ENCODE results near the gene TVP23A. TPM values are rescaled to one million over a fixed set of nuclear protein-coding genes. Genes with fewer than 3 reads are reported as not detected.

TVP23A gene
- total and polyA plus RNA-seq, 2 donors (not counting 1 experiment from before 2014, with no cell fraction given), result 0.37 to 3.2 TPM

DNA sequence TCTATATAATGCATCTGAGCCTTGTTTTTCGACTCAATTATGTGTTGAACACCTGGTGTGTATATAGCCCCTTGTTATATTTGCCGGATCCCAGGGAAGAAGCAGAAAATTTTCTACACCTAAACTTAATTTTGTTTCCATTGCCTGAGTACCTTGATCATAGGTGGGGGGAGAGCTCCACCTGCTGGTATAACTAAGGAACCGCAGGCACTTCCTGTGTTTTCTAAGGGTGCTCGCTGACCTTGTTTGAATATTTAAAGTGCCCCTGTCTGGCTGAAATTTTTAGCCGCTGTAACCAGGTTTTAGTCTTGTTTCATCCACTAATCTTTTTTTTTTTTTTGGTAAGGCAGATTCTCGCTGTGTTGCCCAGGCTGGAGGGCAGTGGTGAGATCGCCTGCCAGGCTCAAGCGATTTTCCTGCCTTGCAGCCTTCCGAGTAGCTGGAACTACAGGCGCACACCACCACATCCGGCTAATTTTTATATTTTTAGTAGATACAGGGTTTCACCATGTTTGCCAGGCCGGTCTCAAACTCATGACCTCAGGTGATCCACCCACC lies 81.4 kb downstream of the TVP23A start:
- peak overlapping the region; percentile 63 to 70 for H3K27ac ChIP-seq (ENCODE audit: low read length in 2 of 2)
- TF ChIP-seq CTCF (IDR thresholded peaks at IDR 0.05) (peak; percentile 96), EZH2 (IDR thresholded peaks at IDR 0.05; ENCODE audit: borderline replicate concordance, insufficient read depth, low read depth, low read length, poor library complexity, severe bottlenecking) (no peak)
- H3K36me3 ChIP-seq (replicated peaks in 1 of 2; ENCODE audit: control extremely low read depth in 1 of 2, control insufficient read depth in 1 of 2, extremely low read depth in 1 of 2, insufficient read depth in 2 of 2, low read length in 1 of 2), result no peaks in the 10 kb centered on the region
- H3K4me3 ChIP-seq (ENCODE audit: control extremely low read depth in 1 of 5, extremely low read depth in 1 of 5, insufficient read depth in 1 of 5, low read depth in 2 of 5, low read length in 4 of 5), result peak overlapping the region in 4 of 5 experiments; percentile 29 to 68 (median 46)
- H3K4me1 ChIP-seq (ENCODE audit: control insufficient read depth in 2 of 2, insufficient read depth in 2 of 2, low read length in 2 of 2), result peaks cover 23 to 29% of the 10 kb centered on the region in 2 donors
- H3K9ac ChIP-seq (ENCODE audit: low read length), result peak overlapping the region; percentile 60
- H3K4me1 Mint-ChIP-seq, result peaks cover 44% of the 10 kb centered on the region
- peak overlapping the region; percentile 68 for H3K4me2 ChIP-seq (replicated peaks; ENCODE audit: low read depth, low read length, poor library complexity, severe bottlenecking)
- H3K27me3 ChIP-seq (replicated peaks in 1 of 4; ENCODE audit: control extremely low read depth in 1 of 4, control insufficient read depth in 3 of 4, insufficient read depth in 4 of 4, low read length in 3 of 4), result no peaks in the 10 kb centered on the region
- H3K9me3 ChIP-seq (ENCODE audit: control extremely low read depth in 1 of 3, control insufficient read depth in 2 of 3, insufficient read depth in 1 of 3, low read length in 2 of 3), result no peaks in the 10 kb centered on the region
- peak overlapping the region; percentile 85 for H3K27ac Mint-ChIP-seq
- ChIA-PET POLR2A (interaction anchor here (0.7 to 1.2 kb wide), 5 partner anchors 140 to 1645 kb away, joined by 3 to 6 read pairs (median 4); partner anchors contain the start of gene CIITA), CTCF (interaction anchor here (0.6 to 7.2 kb wide), 38 partner anchors 18 to 1603 kb away, joined by 3 to 203 read pairs (median 5); partner anchors contain the start of genes CIITA and DEXI)
- peak overlapping the region; percentile 74 for H2AFZ ChIP-seq (ENCODE audit: insufficient read depth, low read depth, low read length, poor library complexity, severe bottlenecking)
- peaks cover 2% of the 10 kb centered on the region for H3K9me3 Mint-ChIP-seq (ENCODE audit: insufficient read depth)
- no peaks in the 10 kb centered on the region for H4K20me1 ChIP-seq (ENCODE audit: control insufficient read depth, insufficient read depth, low read length, poor library complexity, severe bottlenecking)
- 0% methylated on average over 2 of the region's 12 CpGs for WGBS (ENCODE audit: insufficient coverage)
- intact Hi-C loops (cut with micrococcal nuclease), result loop anchor here (1.0 to 5.0 kb wide), 4 partner anchors 223 to 480 kb away; partner anchors contain the start of gene ATF7IP2
- H3K4me3 Mint-ChIP-seq, result peak overlapping the region; percentile 80
- peak; percentile 87 for DNase-seq
- H3K27me3 Mint-ChIP-seq, result no peaks in the 10 kb centered on the region
- H3K79me2 ChIP-seq (ENCODE audit: control insufficient read depth, insufficient read depth, low read length), result peaks cover 23% of the 10 kb centered on the region
- ATAC-seq (ENCODE audit: low read depth), result peak; percentile 84

DNA sequence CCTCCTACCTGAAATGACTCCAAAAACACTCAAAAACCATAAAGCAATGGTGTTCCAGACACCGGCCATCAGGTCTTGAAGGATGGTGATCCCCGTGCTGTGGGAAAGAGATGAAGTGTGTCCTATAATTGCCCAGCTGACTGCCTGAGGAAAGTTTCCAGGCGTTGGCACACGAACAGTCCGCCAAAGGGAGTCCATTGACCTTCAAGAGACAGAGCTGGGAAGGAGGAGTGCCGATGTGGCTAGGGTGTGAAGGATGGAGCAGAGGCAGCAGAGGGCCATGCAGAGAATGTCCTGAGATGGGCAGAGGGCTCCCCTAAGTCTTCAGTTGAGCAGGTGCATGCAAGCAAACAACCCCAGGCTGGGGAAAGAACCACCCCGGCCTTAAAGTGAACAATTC lies 86.8 kb downstream of the TVP23A start:
- no peak overlapping the region for H3K4me3 ChIP-seq (ENCODE audit: control extremely low read depth in 1 of 5, extremely low read depth in 1 of 5, insufficient read depth in 1 of 5, low read depth in 2 of 5, low read length in 4 of 5)
- H3K9me3 Mint-ChIP-seq (ENCODE audit: insufficient read depth), result peaks cover 2% of the 10 kb centered on the region
- intact Hi-C loops (cut with micrococcal nuclease), result no loop called here
- H3K27ac ChIP-seq (ENCODE audit: low read length in 2 of 2), result no peak overlapping the region
- ChIA-PET POLR2A (interaction anchor here (0.6 kb wide), 1 partner anchor 89 kb away, joined by 3 read pairs; no protein-coding TSS in a partner anchor), CTCF (interaction anchor here (0.8 to 2.4 kb wide), 5 partner anchors 201 to 227 kb away, joined by 3 to 38 read pairs (median 6); no protein-coding TSS in a partner anchor)
- H3K9ac ChIP-seq (ENCODE audit: low read length), result no peak overlapping the region
- no peaks in the 10 kb centered on the region for H3K4me1 Mint-ChIP-seq
- H3K79me2 ChIP-seq (ENCODE audit: control insufficient read depth, insufficient read depth, low read length), result no peaks in the 10 kb centered on the region
- H4K20me1 ChIP-seq (ENCODE audit: control insufficient read depth, insufficient read depth, low read length, poor library complexity, severe bottlenecking), result no peaks in the 10 kb centered on the region
- no peaks in the 10 kb centered on the region for H3K9me3 ChIP-seq (ENCODE audit: control extremely low read depth in 1 of 3, control insufficient read depth in 2 of 3, insufficient read depth in 1 of 3, low read length in 2 of 3)
- no peak overlapping the region for H3K4me3 Mint-ChIP-seq
- whole genome bisulfite sequencing (ENCODE audit: insufficient coverage), result 98% methylated on average over 6 of the region's 7 CpGs
- H3K27me3 ChIP-seq (replicated peaks in 1 of 4; ENCODE audit: control extremely low read depth in 1 of 4, control insufficient read depth in 3 of 4, insufficient read depth in 4 of 4, low read length in 3 of 4), result no peaks in the 10 kb centered on the region
- ATAC-seq (ENCODE audit: low read depth) (no peak), DNase-seq (no peak)
- TF ChIP-seq EZH2 (IDR thresholded peaks at IDR 0.05; ENCODE audit: borderline replicate concordance, insufficient read depth, low read depth, low read length, poor library complexity, severe bottlenecking), result no peak
- no peak for TF ChIP-seq CTCF (IDR thresholded peaks at IDR 0.05)
- H3K27me3 Mint-ChIP-seq, result no peaks in the 10 kb centered on the region
- no peak overlapping the region for H3K27ac Mint-ChIP-seq
- no peak overlapping the region for H3K4me2 ChIP-seq (replicated peaks; ENCODE audit: low read depth, low read length, poor library complexity, severe bottlenecking)
- H3K4me1 ChIP-seq (ENCODE audit: control insufficient read depth in 2 of 2, insufficient read depth in 2 of 2, low read length in 2 of 2), result no peaks in the 10 kb centered on the region
- H3K36me3 ChIP-seq (replicated peaks in 1 of 2; ENCODE audit: control extremely low read depth in 1 of 2, control insufficient read depth in 1 of 2, extremely low read depth in 1 of 2, insufficient read depth in 2 of 2, low read length in 1 of 2), result no peaks in the 10 kb centered on the region
- no peak overlapping the region for H2AFZ ChIP-seq (ENCODE audit: insufficient read depth, low read depth, low read length, poor library complexity, severe bottlenecking)
